IMR-90 (cell line): Measurements from ENCODE around the gene CA5B. TPM values are rescaled to one million over a fixed set of nuclear protein-coding genes. Genes with fewer than 3 reads are reported as not detected.

Experiments
- ATAC-seq: fragments of 200-7000 bp; cut with Tn5 transposase; 2 replicates; pipeline ENCODE4 v1.9.1; 2020; ENCODE audit warnings: low read depth, mild to moderate bottlenecking, moderate library complexity
- BruUV-seq: library from RNA; stranded (reverse); fragments of 400-500 nt; replicated peaks from 2 replicates; lab custom pipeline; 2021; lab: Mats Ljungman, UMichigan
- CTCF ChIA-PET: fragments of 300-600 bp; formaldehyde crosslinking; extraction: SDS; loops from one replicate; lab custom pipeline; 2021; ENCODE audit warnings: antibody characterized with exemption; lab: Yijun Ruan, JAX
- POLR2A ChIA-PET: fragments of 300-600 bp; sonication (Branson Sonifier 250); formaldehyde crosslinking; loops from one replicate; lab custom pipeline; 2022; ENCODE audit warnings: antibody characterized with exemption; ENCODE audit not compliant: unreplicated experiment; lab: Charles Lee
- DNase-seq: peaks from one replicate; pipeline ENCODE4 v3.0.0; 2013
- H2AFZ ChIP-seq: replicated peaks from 2 replicates; pipeline ENCODE3; 2013; ENCODE audit warnings: low read length, mild to moderate bottlenecking; ENCODE audit not compliant: poor library complexity
- H2AK5ac ChIP-seq: 2 replicates; pipeline ENCODE4 v1.6.1; 2013; ENCODE audit warnings: low read depth, low read length, inconsistent platforms
- H2AK9ac ChIP-seq: replicated peaks from 2 replicates; pipeline ENCODE3; 2013; ENCODE audit warnings: mild to moderate bottlenecking, low read depth, low read length, moderate library complexity; ENCODE audit not compliant: poor library complexity
- H2BK120ac ChIP-seq: 2 replicates; pipeline ENCODE4 v1.6.1; 2013; ENCODE audit warnings: low read depth, low read length, inconsistent platforms
- H2BK15ac ChIP-seq: 3 replicates; pipeline ENCODE4 v1.6.1; 2013; ENCODE audit warnings: low read depth, low read length, inconsistent platforms
- H2BK20ac ChIP-seq: 2 replicates; pipeline ENCODE4 v1.6.1; 2013; ENCODE audit warnings: low read depth, mild to moderate bottlenecking, inconsistent platforms, low read length, moderate library complexity
- H2BK5ac ChIP-seq: 2 replicates; pipeline ENCODE4 v1.6.1; 2013; ENCODE audit warnings: mild to moderate bottlenecking, low read depth, low read length, inconsistent platforms; ENCODE audit not compliant: poor library complexity, severe bottlenecking
- H3K14ac ChIP-seq: replicated peaks from 2 replicates; pipeline ENCODE4 v1.6.1; 2013; ENCODE audit warnings: low read depth, low read length, inconsistent platforms
- H3K18ac ChIP-seq: 2 replicates; pipeline ENCODE4 v1.6.1; 2013; ENCODE audit warnings: low read depth, low read length, control low read depth
- H3K23ac ChIP-seq: 2 replicates; pipeline ENCODE4 v1.6.1; 2013; ENCODE audit warnings: low read depth, low read length, inconsistent platforms
- H3K27ac ChIP-seq: 2 replicates; pipeline ENCODE4 v1.5.1; 2013; ENCODE audit warnings: mild to moderate bottlenecking, control low read depth, low read length; ENCODE audit not compliant: insufficient read depth
- H3K27me3 ChIP-seq: 2 replicates; pipeline ENCODE4 v1.6.1; 2013; ENCODE audit warnings: low read length; ENCODE audit not compliant: control insufficient read depth, insufficient read depth
- H3K36me3 ChIP-seq: 2 replicates; pipeline ENCODE4 v1.6.1; 2013; ENCODE audit warnings: low read length, mixed read lengths; ENCODE audit not compliant: control insufficient read depth, insufficient read depth
- H3K4ac ChIP-seq: 2 replicates; pipeline ENCODE4 v1.6.1; 2013; ENCODE audit warnings: low read depth, low read length, inconsistent platforms
- H3K4me1 ChIP-seq: 2 replicates; pipeline ENCODE4 v1.6.1; 2013; ENCODE audit warnings: low read length, mixed read lengths; ENCODE audit not compliant: control insufficient read depth, insufficient read depth
- H3K4me2 ChIP-seq: 2 replicates; pipeline ENCODE4 v1.6.1; 2013; ENCODE audit warnings: low read depth, mild to moderate bottlenecking, control low read depth, low read length, moderate library complexity
- H3K4me3 ChIP-seq: 2 replicates; pipeline ENCODE4 v1.5.1; 2013; ENCODE audit warnings: low read depth, mild to moderate bottlenecking, control low read depth, low read length, moderate library complexity; ENCODE audit not compliant: insufficient read depth
- H3K56ac ChIP-seq: 2 replicates; pipeline ENCODE4 v1.6.1; 2013; ENCODE audit warnings: low read length, inconsistent platforms; ENCODE audit not compliant: insufficient read depth; ENCODE audit errors: extremely low read depth
- H3K79me1 ChIP-seq, 2 experiments: 2 replicates each; pipeline ENCODE4 v1.6.1; 2013; ENCODE audit warnings: low read length in 2 of 2, inconsistent platforms in 1 of 2, low read depth in 1 of 2
- H3K9ac ChIP-seq: 2 replicates; pipeline ENCODE4 v1.6.1; 2013; ENCODE audit warnings: low read depth, low read length, control low read depth
- H3K9me1 ChIP-seq: 2 replicates; pipeline ENCODE4 v1.6.1; 2013; ENCODE audit warnings: low read length, inconsistent platforms; ENCODE audit not compliant: insufficient read depth
- H3K9me3 ChIP-seq: 2 replicates; pipeline ENCODE4 v1.6.1; 2013; ENCODE audit warnings: low read length; ENCODE audit not compliant: control insufficient read depth, insufficient read depth
- H4K20me1 ChIP-seq: 2 replicates; pipeline ENCODE4 v1.6.1; 2013; ENCODE audit warnings: low read length, inconsistent platforms; ENCODE audit not compliant: insufficient read depth
- H4K5ac ChIP-seq: 2 replicates; pipeline ENCODE4 v1.6.1; 2013; ENCODE audit warnings: mild to moderate bottlenecking, low read depth, low read length, control low read depth
- H4K8ac ChIP-seq, 2 experiments: 2 replicates each; pipeline ENCODE4 v1.6.1; 2013; ENCODE audit warnings: low read depth in 2 of 2, low read length in 2 of 2, control low read depth in 1 of 2, inconsistent platforms in 1 of 2
- H4K91ac ChIP-seq: 2 replicates; pipeline ENCODE4 v1.6.1; 2013; ENCODE audit warnings: low read depth, low read length, inconsistent platforms; ENCODE audit not compliant: insufficient read depth
- BHLHE40 ChIP-seq: fragments of 150-350 bp; IDR thresholded peaks from 2 replicates; pipeline ENCODE4 v1.6.1; 2016; ENCODE audit warnings: mild to moderate bottlenecking, low read depth, low read length
- CEBPB ChIP-seq: IDR thresholded peaks from 2 replicates; pipeline ENCODE4 v1.6.1; 2012; ENCODE audit warnings: low read depth, low read length, improper control_type of control experiment
- CHD1 ChIP-seq: IDR thresholded peaks from 2 replicates; pipeline ENCODE4 v1.6.1; 2012; ENCODE audit warnings: low read depth, low read length, improper control_type of control experiment
- CTCF ChIP-seq: conservative IDR thresholded peaks from 2 replicates; pipeline ENCODE4 v1.5.1; 2012; ENCODE audit warnings: mild to moderate bottlenecking, low read depth, low read length, improper control_type of control experiment
- ELK1 ChIP-seq: fragments of 150-350 bp; IDR thresholded peaks from 2 replicates; pipeline ENCODE4 v1.6.1; 2016; ENCODE audit warnings: low read depth, mild to moderate bottlenecking, low read length, moderate library complexity, borderline replicate concordance
- MAFK ChIP-seq: IDR thresholded peaks from 2 replicates; pipeline ENCODE4 v1.6.1; 2012; ENCODE audit warnings: low read depth, low read length, improper control_type of control experiment
- MAZ ChIP-seq: IDR thresholded peaks from 2 replicates; pipeline ENCODE4 v1.6.1; 2012; ENCODE audit warnings: low read depth, mild to moderate bottlenecking, low read length, improper control_type of control experiment, moderate library complexity, borderline replicate concordance
- NFE2L2 ChIP-seq: fragments of 150-350 bp; IDR thresholded peaks from 2 replicates; pipeline ENCODE4 v1.6.1; 2016; ENCODE audit warnings: low read depth, mild to moderate bottlenecking, low read length
- RFX5 ChIP-seq: IDR thresholded peaks from 2 replicates; pipeline ENCODE4 v1.8.0; 2012; ENCODE audit warnings: low read depth, mild to moderate bottlenecking, low read length, moderate library complexity
- WGBS, 2 experiments: methylation state at CpG; one replicate each; pipeline versions ENCODE4 v1.1.5 to v1.1.7; 2013; ENCODE audit warnings: missing lambda C conversion rate in 2 of 2; ENCODE audit not compliant: insufficient read length in 1 of 2; ENCODE audit errors: extremely low coverage in 2 of 2; 5-methylcytosine and 5-hydroxymethylcytosine counted together
- dilution Hi-C: fragments of 300-500 bp; cut with HindIII; formaldehyde crosslinking; loops from one replicate; pipeline ENCODE4 v1.14.3; 2018; ENCODE audit warnings: low sequenced_read_pairs; ENCODE audit not compliant: unreplicated experiment
- in situ Hi-C: fragments of 300-500 bp; cut with MboI; formaldehyde crosslinking; loops from 3 replicates; pipeline ENCODE4 v1.14.3; 2019; ENCODE audit warnings: low sequenced_read_pairs, inconsistent platforms, mixed read lengths
- intact Hi-C: fragments of 100-400 bp; cut with micrococcal nuclease; formaldehyde crosslinking; loops from 2 replicates; pipeline ENCODE4 v1.10.0; 2022
- polyA plus RNA-seq, 3 experiments: library from polyadenylated mRNA; depleted of rRNA; stranded (reverse); fragments of >200 nt; gene quantifications; 2 replicates each; pipeline ENCODE4 v1.2.3, GENCODE V29; 2012; ENCODE audit warnings: low replicate concordance in 1 of 3
- total RNA-seq: library from RNA; depleted of rRNA; stranded (reverse); fragments of >200 nt; gene quantifications from 2 replicates; pipeline ENCODE4 v1.2.3, GENCODE V29; 2012

The CA5B gene
- total and polyA plus RNA-seq, 2 of the 4 experiments (the other 2 are of a cell fraction): 3.5 to 5.4 TPM

GRCh38 chrX:15834053-15834452 is 96.0 kb downstream of the CA5B start:
- H2AK5ac ChIP-seq: no peak overlapping the region
- ATAC-seq: no peak
- TF ChIP-seq CEBPB (no peak), CTCF (no peak), MAZ (no peak), NFE2L2 (no peak), RFX5 (no peak), BHLHE40 (no peak), CHD1 (no peak), ELK1 (no peak), MAFK (no peak)
- peaks cover 3 to 6% of the 10 kb centered on the region in 2 experiments; a peak in 3 of 4 replicates for H3K79me1 ChIP-seq
- no peaks in the 10 kb centered on the region for H3K9me1 ChIP-seq
- no peak overlapping the region for H3K4me3 ChIP-seq
- ChIA-PET POLR2A (no interaction called here), CTCF (no interaction called here)
- no peak overlapping the region for H2BK5ac ChIP-seq
- 0% methylated on average over 1 of the region's 3 CpGs; no CpG with 5 or more reads in 1 of the 2 experiments for WGBS, 2 experiments
- no peak overlapping the region for H2BK120ac ChIP-seq
- H3K27ac ChIP-seq: no peak overlapping the region
- no peak overlapping the region for H3K14ac ChIP-seq
- no peak for DNase-seq
- H3K9me3 ChIP-seq: no peaks in the 10 kb centered on the region
- H2BK20ac ChIP-seq: no peak overlapping the region
- no peaks in the 10 kb centered on the region for H4K20me1 ChIP-seq
- no peaks in the 10 kb centered on the region for H3K27me3 ChIP-seq
- H3K36me3 ChIP-seq: no peaks in the 10 kb centered on the region; the same call in 1 of the 2 replicates
- in situ Hi-C loops: no loop called here
- no peak overlapping the region for H3K18ac ChIP-seq
- H4K8ac ChIP-seq: no peak overlapping the region
- H2BK15ac ChIP-seq: no peak overlapping the region; the same call in 2 of the 3 replicates
- H3K9ac ChIP-seq: no peak overlapping the region
- H2AK9ac ChIP-seq: no peak overlapping the region
- peaks cover 4% of the 10 kb centered on the region; the same call in 1 of the 2 replicates for H3K4me1 ChIP-seq
- H3K23ac ChIP-seq: no peak overlapping the region
- no peak overlapping the region for H3K4me2 ChIP-seq
- intact Hi-C loops: no loop called here
- dilution Hi-C loops: no loop called here
- no peak overlapping the region for H2AFZ ChIP-seq
- H3K4ac ChIP-seq: no peak overlapping the region
- no peak overlapping the region for H3K56ac ChIP-seq
- no TSS peak for BruUV-seq
- H4K5ac ChIP-seq: no peak overlapping the region
- no peak overlapping the region for H4K91ac ChIP-seq
